Measurements from ENCODE around the gene A2ML1.
"Not testable (repeated sequence)": the region's sequence is repeated elsewhere in the genome, so short reads cannot be mapped to it uniquely, and the experiment has no call there.

Gene A2ML1

GRCh38 chr12:8818526-8818925, 3.9 kb upstream of the A2ML1 start:
- ATAC-seq: no peak

DNA sequence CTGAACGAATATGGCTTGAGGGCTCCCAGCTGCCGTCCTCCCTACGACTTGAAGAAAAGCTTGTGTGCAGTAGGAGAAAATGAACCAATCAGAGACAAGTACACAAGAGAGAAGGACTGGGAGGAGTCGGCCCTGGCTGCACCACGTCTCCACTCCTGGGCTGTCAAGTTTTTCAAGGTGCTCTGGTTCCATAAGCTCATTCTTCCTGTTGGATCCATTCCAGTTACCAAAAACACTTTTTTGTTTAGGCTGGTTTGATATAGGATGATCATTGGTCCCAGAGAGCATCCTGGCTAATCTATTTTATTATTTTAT, 2.8 kb upstream of the A2ML1 start:
- no peak for ATAC-seq

DNA sequence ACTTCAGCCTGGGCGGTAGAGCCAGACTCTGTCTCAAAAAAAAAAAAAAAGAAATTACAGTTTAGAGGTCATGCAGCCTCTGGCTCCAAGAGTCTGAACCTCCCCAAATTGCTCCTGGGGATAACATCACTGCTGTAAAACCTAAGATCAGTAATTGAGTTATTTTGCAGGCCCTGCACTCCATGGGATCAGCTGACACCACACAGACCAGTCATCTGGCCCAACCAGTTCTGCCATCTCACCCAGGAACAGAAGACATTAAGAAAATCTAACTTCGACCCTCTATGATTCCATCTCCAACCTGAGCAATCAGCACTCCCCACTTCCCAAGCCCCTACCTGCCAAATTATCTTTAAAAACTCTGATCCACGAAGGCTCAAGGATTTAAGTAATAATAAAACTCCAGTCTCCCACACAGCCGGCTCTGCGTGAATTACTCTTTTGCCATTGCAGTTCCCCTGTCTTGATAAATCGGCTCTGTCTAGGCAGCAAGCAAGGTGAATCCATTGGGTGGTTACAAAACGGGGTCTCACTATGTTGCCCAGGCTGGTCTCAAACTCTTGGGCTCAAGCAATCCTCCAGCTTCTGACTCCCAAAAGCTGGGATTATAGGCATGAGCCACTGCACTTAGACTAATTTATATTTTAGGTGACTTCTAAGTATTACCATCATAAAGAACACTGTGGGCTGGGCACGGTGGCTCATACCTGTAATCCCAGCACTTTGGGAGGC, 1.6 kb upstream of the A2ML1 start:
- not testable (repeated sequence) for ATAC-seq

DNA sequence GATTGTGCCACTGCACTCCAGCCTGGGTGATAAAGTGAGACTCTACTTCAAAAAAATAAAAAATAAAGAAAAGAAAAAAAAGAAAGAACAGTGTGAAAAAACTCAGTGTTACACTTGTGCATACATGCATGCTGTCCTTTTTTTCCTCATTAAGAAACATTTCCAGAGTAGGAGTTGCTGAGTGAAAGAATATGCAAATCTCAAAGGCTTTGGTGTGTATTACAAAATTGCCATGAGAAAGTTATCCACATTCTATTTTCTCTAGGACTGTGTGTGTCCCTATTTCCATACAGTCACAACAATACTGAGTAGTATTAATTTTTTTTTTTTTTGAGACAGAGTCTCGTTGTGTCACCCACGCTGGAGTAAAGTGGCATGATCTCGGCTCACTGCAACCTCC, 830 bp upstream of the A2ML1 start:
- ATAC-seq: no peak

GRCh38 chr12:8823565-8824300, 1.3 kb downstream of the A2ML1 start:
- ATAC-seq: no peak

- ATAC-seq: no peak
These were observed 5.3 kb downstream of the A2ML1 start for GRCh38 chr12:8827551-8828256.

DNA sequence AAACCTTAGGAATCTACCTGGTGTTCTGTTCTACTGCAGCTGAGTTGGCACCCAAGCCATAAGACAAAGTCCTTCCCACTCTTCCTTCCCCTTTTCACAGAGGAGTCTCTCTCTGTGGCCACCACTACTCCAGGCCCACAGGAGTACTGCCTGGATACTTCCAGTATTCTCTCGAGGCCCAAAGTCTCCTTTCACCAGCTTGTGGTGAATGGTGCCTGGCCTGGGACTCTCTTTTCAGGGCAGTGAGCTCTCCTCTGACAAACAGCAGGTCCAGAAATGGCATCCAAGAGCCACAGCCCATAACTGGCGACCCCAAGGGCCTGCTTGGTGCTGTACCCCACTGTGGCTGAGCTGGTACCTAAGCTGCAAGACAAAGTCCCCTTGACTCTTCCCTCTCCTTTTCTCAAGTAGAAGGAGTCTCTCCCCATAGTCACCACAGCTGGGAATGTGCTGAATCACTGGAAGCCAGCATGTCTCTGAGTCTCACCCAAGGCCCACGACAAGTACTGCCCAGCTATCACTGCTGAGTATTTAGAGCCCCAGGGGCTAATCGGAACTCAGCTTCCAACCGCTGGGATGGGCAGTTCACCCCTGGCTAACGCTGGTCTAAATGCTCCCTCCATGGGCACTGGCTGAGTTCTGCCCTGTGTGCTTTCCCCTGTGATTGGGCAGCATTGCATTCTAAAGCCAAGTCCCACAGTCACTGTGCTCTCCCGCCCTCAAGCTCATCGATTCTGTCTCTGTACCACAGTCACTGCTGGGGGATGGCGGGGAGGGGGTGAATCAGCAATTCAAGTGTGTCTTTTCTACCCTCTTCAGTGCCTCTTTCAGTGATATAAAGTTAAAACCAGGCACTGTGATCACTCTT, 6.1 kb downstream of the A2ML1 start:
- no peak for ATAC-seq

GRCh38 chr12:8829125-8829518, 6.7 kb downstream of the A2ML1 start:
- ATAC-seq: no peak

DNA sequence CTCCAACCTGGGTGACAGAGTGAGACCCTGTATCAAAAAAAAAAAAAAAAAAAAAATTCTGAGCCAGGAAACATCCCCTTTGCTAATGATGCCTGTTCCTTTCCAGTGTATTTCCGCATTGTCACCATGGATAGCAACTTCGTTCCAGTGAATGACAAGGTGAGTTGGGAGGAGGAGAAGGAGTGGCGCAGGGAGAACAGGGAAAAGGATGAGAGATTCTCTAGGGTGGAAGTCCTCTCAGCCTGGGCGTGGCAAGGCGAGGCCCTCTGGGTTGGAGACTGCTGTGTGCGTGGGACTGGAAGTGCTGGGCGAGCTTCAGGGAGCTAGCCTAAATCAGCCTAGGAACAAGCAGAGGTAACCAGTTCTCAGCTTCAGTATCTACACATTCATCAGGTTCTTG, 7.2 kb downstream of the A2ML1 start:
- ATAC-seq: no peak

- no peak for ATAC-seq
These were observed 8.7 kb downstream of the A2ML1 start for GRCh38 chr12:8831116-8831515.

DNA sequence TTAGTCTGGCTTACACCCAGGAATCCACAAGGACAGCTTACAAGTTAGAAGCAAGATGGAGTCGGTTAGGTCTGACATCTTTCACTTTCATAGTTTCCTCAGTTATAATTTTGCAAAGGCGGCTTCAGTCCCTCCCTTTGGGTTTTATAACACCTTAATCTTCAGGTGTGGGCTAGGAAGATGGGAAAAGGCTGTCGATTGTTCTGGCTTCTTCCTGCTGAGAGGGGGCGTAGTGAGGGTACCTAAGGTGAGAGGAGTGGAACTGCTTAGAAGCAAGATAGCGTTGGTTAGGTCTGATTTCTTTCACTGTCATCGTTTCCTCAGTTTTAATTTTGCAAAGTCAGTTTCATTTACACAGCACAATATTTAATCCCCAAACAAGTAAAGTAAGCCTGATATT, 10.1 kb downstream of the A2ML1 start:
- ATAC-seq: no peak

- ATAC-seq: no peak
These were observed 11.8 kb downstream of the A2ML1 start for GRCh38 chr12:8834230-8834629.

GRCh38 chr12:8837291-8837690, 14.9 kb downstream of the A2ML1 start:
- ATAC-seq: no peak

DNA sequence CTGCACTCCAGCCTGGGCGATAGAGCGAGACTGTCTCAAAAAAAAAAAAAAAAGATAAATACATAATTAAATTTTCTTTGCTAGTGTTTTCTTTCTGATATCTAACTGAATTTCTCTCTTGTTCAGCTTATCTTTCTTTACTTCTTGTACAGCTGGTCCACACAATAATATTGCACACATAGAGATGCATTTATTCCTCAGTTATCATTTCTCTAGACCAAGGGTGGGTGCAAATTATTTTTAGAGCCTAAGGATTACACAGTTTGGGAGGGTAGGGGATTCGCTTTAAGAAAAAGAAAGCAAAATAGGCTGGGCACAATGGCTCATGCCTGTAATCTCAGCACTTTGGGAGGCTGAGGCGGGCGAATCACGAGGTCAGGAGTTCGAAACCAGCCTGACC, 17.9 kb downstream of the A2ML1 start:
- ATAC-seq: no peak

DNA sequence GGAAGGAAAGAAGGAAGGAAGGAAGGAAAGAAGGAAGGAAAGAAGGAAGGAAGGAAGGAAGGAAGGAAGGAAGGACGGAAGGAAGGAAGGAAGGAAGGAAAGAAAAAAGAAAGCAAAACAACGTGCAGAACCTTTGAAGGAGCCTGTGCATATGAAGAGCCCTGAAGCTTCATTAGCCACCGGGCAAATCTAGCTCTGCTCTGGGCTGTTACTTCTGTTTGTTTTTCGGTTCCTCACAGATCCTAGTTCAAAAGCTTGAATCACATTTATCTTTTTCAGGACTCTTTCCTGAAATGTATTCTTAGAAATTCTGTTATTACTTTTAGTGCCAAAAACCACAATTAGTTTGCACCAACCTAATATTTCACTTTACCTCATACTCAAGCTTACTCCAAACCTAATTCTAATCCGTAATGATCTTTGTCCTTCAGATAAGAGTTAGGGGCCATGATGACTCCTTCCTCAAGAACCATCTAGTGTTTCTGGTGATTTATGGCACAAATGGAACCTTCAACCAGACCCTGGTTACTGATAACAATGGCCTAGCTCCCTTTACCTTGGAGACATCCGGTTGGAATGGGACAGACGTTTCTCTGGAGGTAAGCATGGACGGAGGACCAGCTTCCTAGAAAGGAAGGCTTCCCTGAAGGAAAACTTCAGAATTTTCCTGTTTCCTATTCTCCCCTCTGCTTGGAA, 18.7 kb downstream of the A2ML1 start:
- no peak for ATAC-seq

DNA sequence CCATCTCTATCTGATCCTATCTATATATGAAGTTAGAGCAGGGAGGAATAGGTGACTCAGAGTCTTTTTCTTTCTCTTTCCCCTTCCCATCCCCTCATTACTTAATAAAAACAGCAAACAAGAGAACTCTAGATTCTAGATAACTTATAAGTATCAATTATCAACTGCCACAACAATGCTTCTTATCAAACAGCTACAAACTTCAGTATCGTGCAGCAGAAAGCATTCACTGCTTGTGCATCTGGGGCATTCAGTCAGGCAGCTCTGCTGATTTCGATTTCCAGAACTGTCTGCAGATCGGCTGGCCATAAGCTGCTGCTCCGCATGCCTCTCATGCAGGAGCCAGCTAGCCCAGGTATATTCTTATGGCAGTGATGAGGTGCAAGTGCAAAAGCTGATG, 19.4 kb downstream of the A2ML1 start:
- no peak for ATAC-seq

GRCh38 chr12:8844665-8845064, 22.2 kb downstream of the A2ML1 start:
- no peak for ATAC-seq

- ATAC-seq: no peak
These were observed 23.9 kb downstream of the A2ML1 start for GRCh38 chr12:8846305-8846704.

DNA sequence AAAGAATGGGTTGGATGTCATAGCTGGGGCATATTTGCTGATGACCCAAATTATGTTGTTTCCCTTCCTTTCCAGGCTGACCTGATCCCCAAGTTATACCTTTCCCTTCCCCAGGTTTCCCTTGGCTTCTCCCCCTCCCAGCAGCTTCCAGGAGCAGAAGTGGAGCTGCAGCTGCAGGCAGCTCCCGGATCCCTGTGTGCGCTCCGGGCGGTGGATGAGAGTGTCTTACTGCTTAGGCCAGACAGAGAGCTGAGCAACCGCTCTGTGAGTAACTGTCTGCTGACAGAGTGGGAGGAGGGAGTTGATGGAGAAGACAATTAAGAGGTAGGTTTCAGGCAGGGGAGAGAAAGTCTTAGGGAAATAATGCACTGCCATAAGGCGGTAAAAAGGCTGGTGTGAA, 25.0 kb downstream of the A2ML1 start:
- no peak for ATAC-seq

GRCh38 chr12:8849876-8850275, 27.5 kb downstream of the A2ML1 start:
- no peak for ATAC-seq

- no peak for ATAC-seq
These were observed 29.7 kb downstream of the A2ML1 start for GRCh38 chr12:8852119-8852518.

GRCh38 chr12:8855891-8856290, 33.5 kb downstream of the A2ML1 start:
- no peak for ATAC-seq
